Prostate gland (tissue), 2 donors: ENCODE results near the gene ZC3H8.

Source experiments
- POLR2A ChIP-seq: fragments of 450-650 bp; IDR thresholded peaks from one replicate; pipeline ENCODE4 v1.6.1; 2016; ENCODE audit warnings: antibody characterized with exemption, mild to moderate bottlenecking
- POLR2AphosphoS5 ChIP-seq: sonication (generic); formaldehyde crosslinking; IDR thresholded peaks from one replicate; pipeline ENCODE4 v1.6.1; 2017; ENCODE audit warnings: antibody characterized with exemption
- TF ChIP-seq, protein P1 (sequence below), 4 experiments: fragments of 200-600 bp in 2 of 4; fragments of 450-650 bp in 2 of 4; sonication (generic) in 2 of 4; IDR thresholded peaks; 1 replicate in 3 of 4; 2 replicates in 1 of 4; pipeline ENCODE4 v1.5.1; 2016 to 2019; ENCODE audit warnings: antibody characterized with exemption in 4 of 4, mild to moderate bottlenecking in 2 of 4, moderate library complexity in 2 of 4

DNA sequence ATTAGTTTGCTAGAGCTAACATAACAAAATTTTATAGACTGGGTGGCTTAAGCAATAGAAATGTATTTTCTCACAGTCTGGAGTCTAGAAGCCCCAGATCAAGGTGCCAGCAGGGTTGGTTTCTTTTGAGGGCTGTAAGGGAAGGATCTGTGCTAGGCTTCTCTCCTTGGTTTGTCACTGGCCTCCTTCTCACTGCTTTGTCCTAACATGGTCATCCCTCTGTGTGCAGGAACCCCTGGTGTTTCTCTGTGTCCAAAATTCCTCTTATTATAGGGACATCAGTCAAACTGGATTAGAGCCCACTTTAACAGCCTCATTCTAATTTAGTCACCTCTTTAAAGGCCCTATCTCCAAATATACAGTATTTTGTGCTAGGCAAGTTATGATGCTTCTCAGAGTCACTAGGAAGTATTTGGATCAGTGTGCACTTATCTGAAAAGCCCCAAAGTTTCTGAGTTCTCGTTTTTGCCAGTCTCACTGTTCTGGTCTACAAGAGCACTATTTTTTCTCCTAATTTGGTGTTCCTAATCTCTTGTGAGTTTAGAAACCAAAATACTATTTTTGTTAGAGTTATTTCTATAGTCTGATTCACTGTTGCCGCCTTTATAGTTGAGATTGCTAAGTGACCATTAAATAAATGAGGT, 49.6 kb upstream of the ZC3H8 start:
- TF ChIP-seq, protein P1, sequence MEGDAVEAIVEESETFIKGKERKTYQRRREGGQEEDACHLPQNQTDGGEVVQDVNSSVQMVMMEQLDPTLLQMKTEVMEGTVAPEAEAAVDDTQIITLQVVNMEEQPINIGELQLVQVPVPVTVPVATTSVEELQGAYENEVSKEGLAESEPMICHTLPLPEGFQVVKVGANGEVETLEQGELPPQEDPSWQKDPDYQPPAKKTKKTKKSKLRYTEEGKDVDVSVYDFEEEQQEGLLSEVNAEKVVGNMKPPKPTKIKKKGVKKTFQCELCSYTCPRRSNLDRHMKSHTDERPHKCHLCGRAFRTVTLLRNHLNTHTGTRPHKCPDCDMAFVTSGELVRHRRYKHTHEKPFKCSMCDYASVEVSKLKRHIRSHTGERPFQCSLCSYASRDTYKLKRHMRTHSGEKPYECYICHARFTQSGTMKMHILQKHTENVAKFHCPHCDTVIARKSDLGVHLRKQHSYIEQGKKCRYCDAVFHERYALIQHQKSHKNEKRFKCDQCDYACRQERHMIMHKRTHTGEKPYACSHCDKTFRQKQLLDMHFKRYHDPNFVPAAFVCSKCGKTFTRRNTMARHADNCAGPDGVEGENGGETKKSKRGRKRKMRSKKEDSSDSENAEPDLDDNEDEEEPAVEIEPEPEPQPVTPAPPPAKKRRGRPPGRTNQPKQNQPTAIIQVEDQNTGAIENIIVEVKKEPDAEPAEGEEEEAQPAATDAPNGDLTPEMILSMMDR (IDR thresholded peaks at IDR 0.05): no peak
- TF ChIP-seq POLR2AphosphoS5 (no peak), POLR2A (no peak)
